SK-N-SH (cell line): ENCODE measurements around the gene PRR18. TPM values are rescaled to one million over a fixed set of nuclear protein-coding genes. Genes with fewer than 3 reads are reported as not detected.

Experiments used
- CTCF ChIA-PET: fragments of 300-600, 350-600 bp; formaldehyde crosslinking; extraction: SDS; loops from one replicate; lab custom pipeline; 2021; lab: Yijun Ruan, JAX
- POLR2A ChIA-PET: fragments of 350-600 bp; sonication (Branson Sonifier 250); formaldehyde crosslinking; extraction: SDS; loops from one replicate; lab custom pipeline; 2020; ENCODE audit warnings: antibody characterized with exemption, inconsistent platforms; lab: Yijun Ruan, JAX
- DNase-seq: peaks from one replicate; pipeline ENCODE4 v3.0.0; 2012
- H2AFZ ChIP-seq: fragments of 200-600 bp; sonication (generic); 2 replicates; pipeline ENCODE4 v1.8.1; 2016; ENCODE audit warnings: antibody characterized with exemption, mild to moderate bottlenecking, low read depth
- H3F3A ChIP-seq: fragments of 200-600 bp; sonication (generic); replicated peaks from 2 replicates; pipeline ENCODE3; 2016; ENCODE audit warnings: antibody characterized with exemption, mild to moderate bottlenecking; ENCODE audit not compliant: insufficient read depth
- H3K27ac ChIP-seq, 2 experiments: fragments of 200-500 bp in 1 of 2; fragments of 200-600 bp in 1 of 2; sonication (Bioruptor generic) in 1 of 2; sonication (generic), shearing (Covaris generic) in 1 of 2; 2 replicates each; pipeline versions ENCODE4 v1.5.1 to v1.6.1; 2014 to 2016; ENCODE audit warnings: low read depth in 2 of 2, inconsistent platforms in 1 of 2, low read length in 1 of 2, mild to moderate bottlenecking in 1 of 2, mixed read lengths in 1 of 2
- H3K27me3 ChIP-seq: fragments of 200-600 bp; sonication (generic), shearing (Covaris generic); 2 replicates; pipeline ENCODE4 v1.6.1; 2016; ENCODE audit warnings: mixed run types; ENCODE audit not compliant: insufficient read depth
- H3K36me3 ChIP-seq, 2 experiments: fragments of 200-500 bp in 1 of 2; fragments of 200-600 bp in 1 of 2; sonication (Bioruptor generic) in 1 of 2; sonication (generic) in 1 of 2; replicated peaks in 1 of 2; 2 replicates each; pipeline versions ENCODE3 to v1.5.1; 2014 to 2016; ENCODE audit warnings: low read length in 1 of 2, mild to moderate bottlenecking in 1 of 2; ENCODE audit not compliant: insufficient read depth in 2 of 2, control insufficient read depth in 1 of 2
- H3K4me1 ChIP-seq, 2 experiments: fragments of 200-500 bp in 1 of 2; fragments of 200-600 bp in 1 of 2; sonication (Bioruptor generic) in 1 of 2; sonication (generic), shearing (Covaris generic) in 1 of 2; 2 replicates each; pipeline versions ENCODE4 v1.5.1 to v1.6.1; 2014 to 2016; ENCODE audit warnings: low read depth in 1 of 2, low read length in 1 of 2, mixed run types in 1 of 2; ENCODE audit not compliant: insufficient read depth in 2 of 2, control insufficient read depth in 1 of 2
- H3K4me2 ChIP-seq: fragments of 200-600 bp; sonication (generic), shearing (Covaris generic); 2 replicates; pipeline ENCODE4 v1.6.1; 2017; ENCODE audit warnings: mixed run types
- H3K4me3 ChIP-seq, 2 experiments: fragments of 200-500 bp in 1 of 2; fragments of 200-600 bp in 1 of 2; sonication (Bioruptor generic) in 1 of 2; sonication (generic), shearing (Covaris generic) in 1 of 2; 2 replicates each; pipeline versions ENCODE4 v1.5.1 to v1.8.1; 2014 to 2016; ENCODE audit warnings: low read depth in 2 of 2, inconsistent platforms in 1 of 2, low read length in 1 of 2, mild to moderate bottlenecking in 1 of 2, mixed read lengths in 1 of 2, moderate library complexity in 1 of 2
- H3K79me2 ChIP-seq: fragments of 200-600 bp; sonication (generic); 2 replicates; pipeline ENCODE4 v1.8.1; 2017; ENCODE audit warnings: mild to moderate bottlenecking; ENCODE audit not compliant: insufficient read depth
- H3K9ac ChIP-seq: fragments of 200-600 bp; sonication (generic); 2 replicates; pipeline ENCODE4 v1.6.1; 2017; ENCODE audit warnings: mixed run types
- H3K9me2 ChIP-seq: fragments of 200-600 bp; sonication (generic); 2 replicates; pipeline ENCODE4 v1.6.1; 2017; ENCODE audit warnings: mixed run types
- H3K9me3 ChIP-seq: fragments of 200-600 bp; sonication (generic); 2 replicates; pipeline ENCODE4 v1.6.1; 2017; ENCODE audit warnings: mixed run types, mild to moderate bottlenecking, moderate library complexity
- H4K20me1 ChIP-seq: fragments of 200-600 bp; sonication (generic); 2 replicates; pipeline ENCODE4 v1.6.1; 2017; ENCODE audit warnings: mild to moderate bottlenecking, mixed run types; ENCODE audit not compliant: insufficient read depth
- CHD2 ChIP-seq: fragments of 150-350 bp; IDR thresholded peaks from 2 replicates; pipeline ENCODE4 v1.6.1; 2018; ENCODE audit warnings: low read length; ENCODE audit not compliant: partially characterized antibody
- ELF1 ChIP-seq: IDR thresholded peaks from 2 replicates; pipeline ENCODE4 v1.4.0; 2012
- EP300 ChIP-seq, 2 experiments: IDR thresholded peaks; 2 replicates each; pipeline versions ENCODE4 v1.4.0 to v1.6.1; 2012; ENCODE audit warnings: borderline replicate concordance in 1 of 2, low read depth in 1 of 2, low read length in 1 of 2
- EZH2phosphoT487 ChIP-seq: fragments of 200-600 bp; sonication (generic); IDR thresholded peaks from 2 replicates; pipeline ENCODE4 v1.6.1; 2017; ENCODE audit warnings: low read depth, mixed run types, mild to moderate bottlenecking, antibody characterized with exemption, moderate library complexity, borderline replicate concordance
- FOXJ3 ChIP-seq: sonication (generic); formaldehyde crosslinking; IDR thresholded peaks from 2 replicates; pipeline ENCODE4 v1.5.1; 2020; ENCODE audit warnings: mild to moderate bottlenecking, missing genetic modification reagents
- FOXM1 ChIP-seq: IDR thresholded peaks from 2 replicates; pipeline ENCODE4 v1.4.0; 2012; ENCODE audit warnings: low read depth, mild to moderate bottlenecking
- GABPA ChIP-seq: IDR thresholded peaks from 2 replicates; pipeline ENCODE4 v1.4.0; 2012; ENCODE audit warnings: low read depth, mild to moderate bottlenecking
- GATA2 ChIP-seq: sonication (generic); formaldehyde crosslinking; IDR thresholded peaks from 2 replicates; pipeline ENCODE4 v1.5.0; 2020; ENCODE audit warnings: mild to moderate bottlenecking, missing genetic modification reagents
- JUND ChIP-seq: IDR thresholded peaks from 2 replicates; pipeline ENCODE4 v1.4.0; 2012
- MXI1 ChIP-seq: IDR thresholded peaks from 2 replicates; pipeline ENCODE4 v1.6.1; 2012; ENCODE audit warnings: mild to moderate bottlenecking, low read depth, low read length, improper control_type of control experiment
- POLR2AphosphoS5 ChIP-seq: IDR thresholded peaks from 2 replicates; pipeline ENCODE4 v1.6.1; 2012; ENCODE audit warnings: low read depth, low read length
- RAD21 ChIP-seq: IDR thresholded peaks from 2 replicates; pipeline ENCODE4 v1.6.1; 2012; ENCODE audit warnings: mild to moderate bottlenecking, low read length
- SIN3A ChIP-seq: IDR thresholded peaks from 2 replicates; pipeline ENCODE4 v1.6.1; 2012; ENCODE audit warnings: low read depth, mild to moderate bottlenecking, low read length, moderate library complexity, borderline replicate concordance
- SMC3 ChIP-seq: IDR thresholded peaks from 2 replicates; pipeline ENCODE4 v1.6.1; 2012; ENCODE audit warnings: low read depth, low read length, improper control_type of control experiment
- TAF1 ChIP-seq: IDR thresholded peaks from 2 replicates; pipeline ENCODE4 v1.6.1; 2012; ENCODE audit warnings: low read depth, mild to moderate bottlenecking, low read length, moderate library complexity, borderline replicate concordance
- TCF12 ChIP-seq: IDR thresholded peaks from 2 replicates; pipeline ENCODE4 v1.4.0; 2012
- TEAD4 ChIP-seq: IDR thresholded peaks from 2 replicates; pipeline ENCODE4 v1.4.0; 2012; ENCODE audit warnings: mild to moderate bottlenecking, borderline replicate concordance; ENCODE audit not compliant: insufficient read depth
- YY1 ChIP-seq: IDR thresholded peaks from 2 replicates; pipeline ENCODE4 v1.4.0; 2012; ENCODE audit warnings: low read depth, mild to moderate bottlenecking
- WGBS: methylation state at CpG from one replicate; pipeline ENCODE4 v1.1.6; 2017; ENCODE audit warnings: low lambda C conversion rate; 5-methylcytosine and 5-hydroxymethylcytosine counted together
- polyA plus RNA-seq, 3 experiments: library from polyadenylated mRNA; depleted of rRNA; stranded (reverse); fragments of >200 nt; gene quantifications; 2 replicates each; pipeline ENCODE4 v1.2.3, GENCODE V29; 2012
- TF ChIP-seq, protein P1 (sequence below): IDR thresholded peaks from 2 replicates; pipeline ENCODE4 v1.4.0; 2012; ENCODE audit warnings: low read depth, borderline replicate concordance
- TF ChIP-seq, protein P2 (sequence below): fragments of 150-350 bp; IDR thresholded peaks from 2 replicates; pipeline ENCODE4 v1.6.1; 2017; ENCODE audit warnings: antibody characterized with exemption, low read length, low read depth, borderline replicate concordance
- TF ChIP-seq, protein P3 (sequence below): fragments of 200-600 bp; sonication (generic); IDR thresholded peaks from 2 replicates; pipeline ENCODE4 v1.6.1; 2017; ENCODE audit warnings: antibody characterized with exemption, mild to moderate bottlenecking, moderate library complexity

The PRR18 gene
- polyA plus RNA-seq, 1 of the 3 experiments (the other 2 are of a cell fraction): 0.02 TPM

DNA sequence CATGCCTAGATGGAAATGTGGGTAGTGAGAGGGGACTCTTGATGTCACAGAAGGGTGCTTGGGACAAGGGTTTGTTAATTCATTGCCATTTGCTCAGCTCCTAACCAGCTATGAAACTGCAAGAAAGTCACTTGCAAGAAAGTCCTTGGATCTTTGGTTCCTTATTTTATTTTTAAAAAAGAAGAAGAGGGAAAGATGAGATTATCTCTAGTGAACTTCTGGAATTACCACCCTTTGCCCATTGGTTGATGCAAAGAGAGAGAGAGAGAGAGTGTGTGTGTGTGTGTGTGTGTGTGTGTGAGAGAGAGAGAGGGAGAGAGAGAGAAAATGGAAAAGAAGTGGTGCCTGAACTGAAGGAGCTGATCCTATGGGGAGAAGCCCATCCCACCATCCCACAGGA is 38.8 kb upstream of the PRR18 start:
- Histone ChIP-seq H3K9me3 (no peaks in the 10 kb centered on the region), H3K4me1 (peaks cover 0 to 3% of the 10 kb centered on the region in 2 experiments; a peak in 2 of 4 replicates), H3K27ac (no peak overlapping the region), H2AFZ (no peak overlapping the region), H4K20me1 (no peaks in the 10 kb centered on the region), H3K4me2 (no peak overlapping the region), H3K36me3 (no peaks in the 10 kb centered on the region), H3K9ac (no peak overlapping the region), H3K79me2 (peaks cover 8% of the 10 kb centered on the region), H3K9me2 (no peaks in the 10 kb centered on the region), H3K4me3 (no peak overlapping the region), H3F3A (no peaks in the 10 kb centered on the region), H3K27me3 (no peaks in the 10 kb centered on the region)
- ChIA-PET POLR2A (no interaction called here), CTCF (no interaction called here)
- DNase-seq: no peak
- no peak for TF ChIP-seq GATA2 (CRISPR knock-in tag)
- TF ChIP-seq, protein P1, sequence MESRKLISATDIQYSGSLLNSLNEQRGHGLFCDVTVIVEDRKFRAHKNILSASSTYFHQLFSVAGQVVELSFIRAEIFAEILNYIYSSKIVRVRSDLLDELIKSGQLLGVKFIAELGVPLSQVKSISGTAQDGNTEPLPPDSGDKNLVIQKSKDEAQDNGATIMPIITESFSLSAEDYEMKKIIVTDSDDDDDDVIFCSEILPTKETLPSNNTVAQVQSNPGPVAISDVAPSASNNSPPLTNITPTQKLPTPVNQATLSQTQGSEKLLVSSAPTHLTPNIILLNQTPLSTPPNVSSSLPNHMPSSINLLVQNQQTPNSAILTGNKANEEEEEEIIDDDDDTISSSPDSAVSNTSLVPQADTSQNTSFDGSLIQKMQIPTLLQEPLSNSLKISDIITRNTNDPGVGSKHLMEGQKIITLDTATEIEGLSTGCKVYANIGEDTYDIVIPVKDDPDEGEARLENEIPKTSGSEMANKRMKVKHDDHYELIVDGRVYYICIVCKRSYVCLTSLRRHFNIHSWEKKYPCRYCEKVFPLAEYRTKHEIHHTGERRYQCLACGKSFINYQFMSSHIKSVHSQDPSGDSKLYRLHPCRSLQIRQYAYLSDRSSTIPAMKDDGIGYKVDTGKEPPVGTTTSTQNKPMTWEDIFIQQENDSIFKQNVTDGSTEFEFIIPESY: no peak
- no peak for TF ChIP-seq EP300 (IDR thresholded peaks at IDR 0.05; ENCODE audit: borderline replicate concordance in 1 of 2, low read depth in 1 of 2, low read length in 1 of 2)
- no peak for TF ChIP-seq EZH2phosphoT487
- TF ChIP-seq ELF1: no peak
- TF ChIP-seq GABPA: no peak
- no peak for TF ChIP-seq YY1
- no peak for TF ChIP-seq CHD2
- TF ChIP-seq TCF12: no peak
- TF ChIP-seq FOXM1: no peak
- TF ChIP-seq SMC3: no peak
- no peak for TF ChIP-seq FOXJ3 (CRISPR knock-in tag)
- TF ChIP-seq RAD21: no peak
- TF ChIP-seq SIN3A: no peak

DNA sequence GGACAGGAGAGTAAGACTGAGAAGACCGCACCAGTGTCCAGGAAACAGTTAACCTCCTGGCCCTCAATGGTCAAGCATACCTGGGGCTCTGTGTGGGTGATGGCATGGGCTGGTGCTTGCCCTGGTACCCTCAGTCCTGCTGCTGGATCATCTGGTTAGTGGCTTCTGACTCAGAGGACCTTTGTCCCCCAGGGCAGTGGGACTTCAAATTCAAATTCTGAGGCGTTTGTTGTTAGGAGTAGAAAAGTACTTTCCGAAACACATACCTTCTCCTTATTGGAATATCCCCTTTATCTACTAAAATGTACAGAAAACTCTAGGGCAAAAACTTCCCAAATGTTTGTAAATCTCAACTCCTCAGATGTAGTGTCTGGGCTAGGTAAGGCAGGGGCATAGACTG is 38.3 kb upstream of the PRR18 start:
- WGBS: 80% methylated on average over 3 of the region's 3 CpGs
- ChIA-PET CTCF (no interaction called here), POLR2A (no interaction called here)
- Histone ChIP-seq H3K27me3 (no peaks in the 10 kb centered on the region), H3K27ac (no peak overlapping the region), H2AFZ (no peak overlapping the region), H3K9me3 (no peaks in the 10 kb centered on the region), H3F3A (no peaks in the 10 kb centered on the region), H4K20me1 (no peaks in the 10 kb centered on the region; the same call in 1 of the 2 replicates), H3K9me2 (no peaks in the 10 kb centered on the region), H3K9ac (no peak overlapping the region), H3K4me1 (peaks cover under 1 to 4% of the 10 kb centered on the region in 2 experiments; a peak in 2 of 4 replicates), H3K79me2 (peaks cover 14% of the 10 kb centered on the region), H3K36me3 (no peaks in the 10 kb centered on the region), H3K4me2 (no peak overlapping the region), H3K4me3 (no peak overlapping the region)
- DNase-seq: no peak
- TF ChIP-seq, protein P2, sequence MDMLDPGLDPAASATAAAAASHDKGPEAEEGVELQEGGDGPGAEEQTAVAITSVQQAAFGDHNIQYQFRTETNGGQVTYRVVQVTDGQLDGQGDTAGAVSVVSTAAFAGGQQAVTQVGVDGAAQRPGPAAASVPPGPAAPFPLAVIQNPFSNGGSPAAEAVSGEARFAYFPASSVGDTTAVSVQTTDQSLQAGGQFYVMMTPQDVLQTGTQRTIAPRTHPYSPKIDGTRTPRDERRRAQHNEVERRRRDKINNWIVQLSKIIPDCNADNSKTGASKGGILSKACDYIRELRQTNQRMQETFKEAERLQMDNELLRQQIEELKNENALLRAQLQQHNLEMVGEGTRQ: no peak
- TF ChIP-seq POLR2AphosphoS5 (no peak), CHD2 (no peak), GABPA (no peak), SMC3 (no peak), MXI1 (no peak), EP300 (IDR thresholded peaks at IDR 0.05; ENCODE audit: borderline replicate concordance in 1 of 2, low read depth in 1 of 2, low read length in 1 of 2) (no peak), JUND (no peak), TEAD4 (no peak), TAF1 (no peak), ELF1 (no peak), RAD21 (no peak)
- TF ChIP-seq, protein P1: no peak
- TF ChIP-seq, protein P3, sequence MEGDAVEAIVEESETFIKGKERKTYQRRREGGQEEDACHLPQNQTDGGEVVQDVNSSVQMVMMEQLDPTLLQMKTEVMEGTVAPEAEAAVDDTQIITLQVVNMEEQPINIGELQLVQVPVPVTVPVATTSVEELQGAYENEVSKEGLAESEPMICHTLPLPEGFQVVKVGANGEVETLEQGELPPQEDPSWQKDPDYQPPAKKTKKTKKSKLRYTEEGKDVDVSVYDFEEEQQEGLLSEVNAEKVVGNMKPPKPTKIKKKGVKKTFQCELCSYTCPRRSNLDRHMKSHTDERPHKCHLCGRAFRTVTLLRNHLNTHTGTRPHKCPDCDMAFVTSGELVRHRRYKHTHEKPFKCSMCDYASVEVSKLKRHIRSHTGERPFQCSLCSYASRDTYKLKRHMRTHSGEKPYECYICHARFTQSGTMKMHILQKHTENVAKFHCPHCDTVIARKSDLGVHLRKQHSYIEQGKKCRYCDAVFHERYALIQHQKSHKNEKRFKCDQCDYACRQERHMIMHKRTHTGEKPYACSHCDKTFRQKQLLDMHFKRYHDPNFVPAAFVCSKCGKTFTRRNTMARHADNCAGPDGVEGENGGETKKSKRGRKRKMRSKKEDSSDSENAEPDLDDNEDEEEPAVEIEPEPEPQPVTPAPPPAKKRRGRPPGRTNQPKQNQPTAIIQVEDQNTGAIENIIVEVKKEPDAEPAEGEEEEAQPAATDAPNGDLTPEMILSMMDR: no peak
